ENCODE results near the gene STRBP. TPM values are rescaled to one million over a fixed set of nuclear protein-coding genes. Genes with fewer than 3 reads are reported as not detected.

STRBP gene
- total and polyA plus RNA-seq, 2 of the 4 experiments (the other 2 are of a cell fraction): 2.1 to 2.5 TPM

DNA sequence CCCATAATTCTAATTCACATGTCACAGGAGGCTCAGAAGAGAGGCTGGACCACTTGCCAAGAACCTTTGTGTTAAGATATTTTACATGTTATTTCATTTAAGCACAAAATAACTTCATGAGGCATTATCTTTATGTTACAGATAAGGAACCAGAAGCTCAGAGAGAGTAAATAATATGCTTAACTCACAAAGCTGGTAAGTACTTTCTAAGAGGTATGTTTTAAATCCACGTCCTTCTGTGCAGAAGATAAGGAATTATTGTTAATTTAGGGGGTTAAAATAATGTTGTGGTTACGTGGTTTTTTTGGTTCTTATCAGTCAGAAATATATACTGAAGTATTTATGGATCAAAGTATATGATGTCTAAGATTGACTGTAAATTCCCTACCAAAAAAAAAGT, 8.0 kb downstream of the STRBP start:
- Histone ChIP-seq H3K56ac (ENCODE audit: extremely low read depth, insufficient read depth, low read length) (no peak overlapping the region), H2AK9ac (replicated peaks; ENCODE audit: low read depth, low read length, poor library complexity) (no peak overlapping the region), H3K4me2 (ENCODE audit: low read depth, low read length) (no peak overlapping the region), H2AK5ac (ENCODE audit: low read depth, low read length) (no peak overlapping the region), H3K4ac (ENCODE audit: low read depth, low read length) (no peak overlapping the region), H3K9me1 (ENCODE audit: insufficient read depth, low read length) (no peaks in the 10 kb centered on the region), H2BK20ac (ENCODE audit: low read depth, low read length) (no peak overlapping the region), H3K27me3 (ENCODE audit: control insufficient read depth, insufficient read depth, low read length) (peaks cover 3% of the 10 kb centered on the region; the same call in 1 of the 2 replicates), H3K18ac (ENCODE audit: low read depth, low read length) (no peak overlapping the region), H2AFZ (replicated peaks; ENCODE audit: low read length, poor library complexity) (no peak overlapping the region), H4K20me1 (ENCODE audit: insufficient read depth, low read length) (no peaks in the 10 kb centered on the region), H3K4me3 (ENCODE audit: insufficient read depth, low read depth, low read length) (no peak overlapping the region), H4K8ac (ENCODE audit: low read depth in 2 of 2, low read length in 2 of 2) (no peak overlapping the region), H3K9ac (ENCODE audit: low read depth, low read length) (no peak overlapping the region), H4K5ac (ENCODE audit: low read depth, low read length) (no peak overlapping the region), H3K4me1 (ENCODE audit: control insufficient read depth, insufficient read depth, low read length) (no peaks in the 10 kb centered on the region), H3K23ac (ENCODE audit: low read depth, low read length) (no peak overlapping the region), H3K14ac (replicated peaks; ENCODE audit: low read depth, low read length) (no peak overlapping the region), H2BK15ac (ENCODE audit: low read depth, low read length) (no peak overlapping the region), H3K36me3 (ENCODE audit: control insufficient read depth, insufficient read depth, low read length) (no peaks in the 10 kb centered on the region), H2BK120ac (ENCODE audit: low read depth, low read length) (no peak overlapping the region), H3K9me3 (ENCODE audit: control insufficient read depth, insufficient read depth, low read length) (no peaks in the 10 kb centered on the region), H2BK5ac (ENCODE audit: low read depth, low read length, poor library complexity, severe bottlenecking) (no peak overlapping the region), H3K79me1 (ENCODE audit: low read depth in 1 of 2, low read length in 2 of 2) (no peaks in the 10 kb centered on the region), H3K27ac (ENCODE audit: insufficient read depth, low read length) (no peak overlapping the region), H4K91ac (ENCODE audit: insufficient read depth, low read depth, low read length) (no peak overlapping the region)
- dilution Hi-C loops (cut with HindIII; ENCODE audit: low sequenced_read_pairs, unreplicated experiment): no loop called here
- DNase-seq: no peak
- no peak for ATAC-seq (ENCODE audit: low read depth)
- no peak for TF ChIP-seq RAD21 (IDR thresholded peaks at IDR 0.05; ENCODE audit: low read length)
- TF ChIP-seq, protein P1, sequence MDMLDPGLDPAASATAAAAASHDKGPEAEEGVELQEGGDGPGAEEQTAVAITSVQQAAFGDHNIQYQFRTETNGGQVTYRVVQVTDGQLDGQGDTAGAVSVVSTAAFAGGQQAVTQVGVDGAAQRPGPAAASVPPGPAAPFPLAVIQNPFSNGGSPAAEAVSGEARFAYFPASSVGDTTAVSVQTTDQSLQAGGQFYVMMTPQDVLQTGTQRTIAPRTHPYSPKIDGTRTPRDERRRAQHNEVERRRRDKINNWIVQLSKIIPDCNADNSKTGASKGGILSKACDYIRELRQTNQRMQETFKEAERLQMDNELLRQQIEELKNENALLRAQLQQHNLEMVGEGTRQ (IDR thresholded peaks at IDR 0.05; ENCODE audit: low read depth, low read length): no peak
- WGBS, 2 experiments (ENCODE audit: extremely low coverage in 2 of 2, insufficient read length in 1 of 2): 100% methylated on average over 1 of the region's 2 CpGs; no CpG with 5 or more reads in 1 of the 2 experiments
- ChIA-PET POLR2A (ENCODE audit: unreplicated experiment) (no interaction called here), CTCF (no interaction called here)
- in situ Hi-C loops (cut with MboI; ENCODE audit: low sequenced_read_pairs): no loop called here
- intact Hi-C loops (cut with micrococcal nuclease): no loop called here
- no TSS peak for BruUV-seq (replicated peaks)

All from IMR-90 (cell line).